ENCODE measurements around the gene TP73.

GRCh38 chr1:3745071-3745470 is 92.8 kb downstream of the TP73 start:
- TF ChIP-seq CTCF (IDR thresholded peaks at IDR 0.05; ENCODE audit: low read depth, low read length, poor library complexity, severe bottlenecking): no peak
- no peak for TF ChIP-seq EZH2phosphoT487 (IDR thresholded peaks at IDR 0.05; ENCODE audit: borderline replicate concordance, low read length)

All from DOHH2 (cell line).